H1 (cell line): ENCODE results near the gene MYCBPAP. TPM values are rescaled to one million over a fixed set of nuclear protein-coding genes. Genes with fewer than 3 reads are reported as not detected.

Experiments
- RXRA ChIP-seq: IDR thresholded peaks from 2 replicates; pipeline ENCODE4 v1.6.1; 2011; ENCODE audit warnings: low read depth, mild to moderate bottlenecking, low read length, moderate library complexity; ENCODE audit not compliant: insufficient read depth
- SAP30 ChIP-seq: fragments of 300-600 bp; sonication (generic); IDR thresholded peaks from 2 replicates; pipeline ENCODE4 v1.7.1; 2012; ENCODE audit warnings: low read length, moderate library complexity, mild to moderate bottlenecking, inconsistent platforms; ENCODE audit not compliant: insufficient read depth, insufficient replicate concordance
- polyA plus RNA-seq, 7 experiments: library from polyadenylated mRNA; depleted of rRNA in 3 of 7; stranded (reverse) in 5 of 7; unstranded in 2 of 7; fragments of >200 nt in 5 of 7; fragments of 200-250 nt in 2 of 7; gene quantifications; 1 replicate in 5 of 7; 2 replicates in 1 of 7; 4 replicates in 1 of 7; pipeline versions ENCODE4 v1.2.1 to v1.2.3, GENCODE V29; 2011 to 2013; ENCODE audit warnings: missing spikeins in 2 of 7, mixed read lengths in 2 of 7
- total RNA-seq: library from RNA; stranded (reverse); fragmentation: NEBNext Ultra II Directional; extraction: Animal tissue kit (Norgen Biotek cat#: 25700); gene quantifications from 2 replicates; pipeline ENCODE4 v1.2.1, GENCODE V29; 2021

MYCBPAP gene
- total and polyA plus RNA-seq, 2 of the 8 experiments (the other 6 are each of a cell fraction or from before 2014, with no cell fraction given), result 0.89 to 3.3 TPM

DNA sequence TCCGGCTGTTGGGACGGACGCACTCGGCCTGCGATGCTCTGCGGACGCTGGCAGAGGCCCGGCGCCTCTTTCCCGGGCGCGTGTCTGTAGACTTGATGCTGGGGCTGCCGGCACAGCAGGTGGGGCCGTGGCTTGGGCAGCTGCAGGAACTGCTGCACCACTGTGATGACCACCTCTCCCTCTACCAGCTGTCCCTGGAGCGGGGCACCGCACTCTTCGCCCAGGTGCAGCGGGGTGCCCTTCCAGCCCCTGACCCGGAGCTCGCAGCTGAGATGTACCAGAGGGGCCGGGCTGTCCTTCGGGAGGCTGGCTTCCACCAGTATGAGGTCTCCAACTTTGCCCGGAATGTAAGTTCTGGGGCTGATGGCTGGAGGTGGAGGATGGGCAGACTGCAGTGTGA lies 26.1 kb upstream of the MYCBPAP start (continued):
- TF ChIP-seq SAP30 (no peak), RXRA (no peak)
